IMR-90 (cell line): ENCODE measurements around the gene SMAD2. TPM values are rescaled to one million over a fixed set of nuclear protein-coding genes. Genes with fewer than 3 reads are reported as not detected.

Experiments used
- ATAC-seq: fragments of 200-7000 bp; cut with Tn5 transposase; 2 replicates; pipeline ENCODE4 v1.9.1; 2020; ENCODE audit warnings: low read depth, mild to moderate bottlenecking, moderate library complexity
- BruUV-seq: library from RNA; stranded (reverse); fragments of 400-500 nt; replicated peaks from 2 replicates; lab custom pipeline; 2021; lab: Mats Ljungman, UMichigan
- CTCF ChIA-PET: fragments of 300-600 bp; formaldehyde crosslinking; extraction: SDS; loops from one replicate; lab custom pipeline; 2021; ENCODE audit warnings: antibody characterized with exemption; lab: Yijun Ruan, JAX
- POLR2A ChIA-PET: fragments of 300-600 bp; sonication (Branson Sonifier 250); formaldehyde crosslinking; loops from one replicate; lab custom pipeline; 2022; ENCODE audit warnings: antibody characterized with exemption; ENCODE audit not compliant: unreplicated experiment; lab: Charles Lee
- DNase-seq: peaks from one replicate; pipeline ENCODE4 v3.0.0; 2013
- H2AFZ ChIP-seq: replicated peaks from 2 replicates; pipeline ENCODE3; 2013; ENCODE audit warnings: low read length, mild to moderate bottlenecking; ENCODE audit not compliant: poor library complexity
- H2AK5ac ChIP-seq: 2 replicates; pipeline ENCODE4 v1.6.1; 2013; ENCODE audit warnings: low read depth, low read length, inconsistent platforms
- H2AK9ac ChIP-seq: replicated peaks from 2 replicates; pipeline ENCODE3; 2013; ENCODE audit warnings: mild to moderate bottlenecking, low read depth, low read length, moderate library complexity; ENCODE audit not compliant: poor library complexity
- H2BK120ac ChIP-seq: 2 replicates; pipeline ENCODE4 v1.6.1; 2013; ENCODE audit warnings: low read depth, low read length, inconsistent platforms
- H2BK15ac ChIP-seq: 3 replicates; pipeline ENCODE4 v1.6.1; 2013; ENCODE audit warnings: low read depth, low read length, inconsistent platforms
- H2BK20ac ChIP-seq: 2 replicates; pipeline ENCODE4 v1.6.1; 2013; ENCODE audit warnings: low read depth, mild to moderate bottlenecking, inconsistent platforms, low read length, moderate library complexity
- H2BK5ac ChIP-seq: 2 replicates; pipeline ENCODE4 v1.6.1; 2013; ENCODE audit warnings: mild to moderate bottlenecking, low read depth, low read length, inconsistent platforms; ENCODE audit not compliant: poor library complexity, severe bottlenecking
- H3K14ac ChIP-seq: replicated peaks from 2 replicates; pipeline ENCODE4 v1.6.1; 2013; ENCODE audit warnings: low read depth, low read length, inconsistent platforms
- H3K18ac ChIP-seq: 2 replicates; pipeline ENCODE4 v1.6.1; 2013; ENCODE audit warnings: low read depth, low read length, control low read depth
- H3K23ac ChIP-seq: 2 replicates; pipeline ENCODE4 v1.6.1; 2013; ENCODE audit warnings: low read depth, low read length, inconsistent platforms
- H3K27ac ChIP-seq: 2 replicates; pipeline ENCODE4 v1.5.1; 2013; ENCODE audit warnings: mild to moderate bottlenecking, control low read depth, low read length; ENCODE audit not compliant: insufficient read depth
- H3K27me3 ChIP-seq: 2 replicates; pipeline ENCODE4 v1.6.1; 2013; ENCODE audit warnings: low read length; ENCODE audit not compliant: control insufficient read depth, insufficient read depth
- H3K36me3 ChIP-seq: 2 replicates; pipeline ENCODE4 v1.6.1; 2013; ENCODE audit warnings: low read length, mixed read lengths; ENCODE audit not compliant: control insufficient read depth, insufficient read depth
- H3K4ac ChIP-seq: 2 replicates; pipeline ENCODE4 v1.6.1; 2013; ENCODE audit warnings: low read depth, low read length, inconsistent platforms
- H3K4me1 ChIP-seq: 2 replicates; pipeline ENCODE4 v1.6.1; 2013; ENCODE audit warnings: low read length, mixed read lengths; ENCODE audit not compliant: control insufficient read depth, insufficient read depth
- H3K4me2 ChIP-seq: 2 replicates; pipeline ENCODE4 v1.6.1; 2013; ENCODE audit warnings: low read depth, mild to moderate bottlenecking, control low read depth, low read length, moderate library complexity
- H3K4me3 ChIP-seq: 2 replicates; pipeline ENCODE4 v1.5.1; 2013; ENCODE audit warnings: low read depth, mild to moderate bottlenecking, control low read depth, low read length, moderate library complexity; ENCODE audit not compliant: insufficient read depth
- H3K56ac ChIP-seq: 2 replicates; pipeline ENCODE4 v1.6.1; 2013; ENCODE audit warnings: low read length, inconsistent platforms; ENCODE audit not compliant: insufficient read depth; ENCODE audit errors: extremely low read depth
- H3K79me1 ChIP-seq, 2 experiments: 2 replicates each; pipeline ENCODE4 v1.6.1; 2013; ENCODE audit warnings: low read length in 2 of 2, inconsistent platforms in 1 of 2, low read depth in 1 of 2
- H3K9ac ChIP-seq: 2 replicates; pipeline ENCODE4 v1.6.1; 2013; ENCODE audit warnings: low read depth, low read length, control low read depth
- H3K9me1 ChIP-seq: 2 replicates; pipeline ENCODE4 v1.6.1; 2013; ENCODE audit warnings: low read length, inconsistent platforms; ENCODE audit not compliant: insufficient read depth
- H3K9me3 ChIP-seq: 2 replicates; pipeline ENCODE4 v1.6.1; 2013; ENCODE audit warnings: low read length; ENCODE audit not compliant: control insufficient read depth, insufficient read depth
- H4K20me1 ChIP-seq: 2 replicates; pipeline ENCODE4 v1.6.1; 2013; ENCODE audit warnings: low read length, inconsistent platforms; ENCODE audit not compliant: insufficient read depth
- H4K5ac ChIP-seq: 2 replicates; pipeline ENCODE4 v1.6.1; 2013; ENCODE audit warnings: mild to moderate bottlenecking, low read depth, low read length, control low read depth
- H4K8ac ChIP-seq, 2 experiments: 2 replicates each; pipeline ENCODE4 v1.6.1; 2013; ENCODE audit warnings: low read depth in 2 of 2, low read length in 2 of 2, control low read depth in 1 of 2, inconsistent platforms in 1 of 2
- H4K91ac ChIP-seq: 2 replicates; pipeline ENCODE4 v1.6.1; 2013; ENCODE audit warnings: low read depth, low read length, inconsistent platforms; ENCODE audit not compliant: insufficient read depth
- MAZ ChIP-seq: IDR thresholded peaks from 2 replicates; pipeline ENCODE4 v1.6.1; 2012; ENCODE audit warnings: low read depth, mild to moderate bottlenecking, low read length, improper control_type of control experiment, moderate library complexity, borderline replicate concordance
- MXI1 ChIP-seq: IDR thresholded peaks from 2 replicates; pipeline ENCODE4 v1.6.1; 2012; ENCODE audit warnings: low read depth, mild to moderate bottlenecking, low read length, moderate library complexity, borderline replicate concordance
- RCOR1 ChIP-seq: IDR thresholded peaks from 2 replicates; pipeline ENCODE4 v1.6.1; 2012; ENCODE audit warnings: mild to moderate bottlenecking, low read length, improper control_type of control experiment; ENCODE audit not compliant: insufficient replicate concordance
- RFX5 ChIP-seq: IDR thresholded peaks from 2 replicates; pipeline ENCODE4 v1.8.0; 2012; ENCODE audit warnings: low read depth, mild to moderate bottlenecking, low read length, moderate library complexity
- WGBS, 2 experiments: methylation state at CpG; one replicate each; pipeline versions ENCODE4 v1.1.5 to v1.1.7; 2013; ENCODE audit warnings: missing lambda C conversion rate in 2 of 2; ENCODE audit not compliant: insufficient read length in 1 of 2; ENCODE audit errors: extremely low coverage in 2 of 2; 5-methylcytosine and 5-hydroxymethylcytosine counted together
- dilution Hi-C: fragments of 300-500 bp; cut with HindIII; formaldehyde crosslinking; loops from one replicate; pipeline ENCODE4 v1.14.3; 2018; ENCODE audit warnings: low sequenced_read_pairs; ENCODE audit not compliant: unreplicated experiment
- in situ Hi-C: fragments of 300-500 bp; cut with MboI; formaldehyde crosslinking; loops from 3 replicates; pipeline ENCODE4 v1.14.3; 2019; ENCODE audit warnings: low sequenced_read_pairs, inconsistent platforms, mixed read lengths
- intact Hi-C: fragments of 100-400 bp; cut with micrococcal nuclease; formaldehyde crosslinking; loops from 2 replicates; pipeline ENCODE4 v1.10.0; 2022
- polyA plus RNA-seq, 3 experiments: library from polyadenylated mRNA; depleted of rRNA; stranded (reverse); fragments of >200 nt; gene quantifications; 2 replicates each; pipeline ENCODE4 v1.2.3, GENCODE V29; 2012; ENCODE audit warnings: low replicate concordance in 1 of 3
- total RNA-seq: library from RNA; depleted of rRNA; stranded (reverse); fragments of >200 nt; gene quantifications from 2 replicates; pipeline ENCODE4 v1.2.3, GENCODE V29; 2012
- TF ChIP-seq, protein P1 (sequence below): fragments of 150-350 bp; IDR thresholded peaks from 2 replicates; pipeline ENCODE4 v1.6.1; 2016; ENCODE audit warnings: low read depth, mild to moderate bottlenecking, low read length, moderate library complexity, borderline replicate concordance
- TF ChIP-seq, protein P2 (sequence below): fragments of 150-350 bp; IDR thresholded peaks from 2 replicates; pipeline ENCODE4 v1.6.1; 2017; ENCODE audit warnings: mild to moderate bottlenecking, antibody characterized with exemption, low read length, low read depth

SMAD2 gene
- total and polyA plus RNA-seq, 2 of the 4 experiments (the other 2 are of a cell fraction), result 41.7 to 171 TPM

DNA sequence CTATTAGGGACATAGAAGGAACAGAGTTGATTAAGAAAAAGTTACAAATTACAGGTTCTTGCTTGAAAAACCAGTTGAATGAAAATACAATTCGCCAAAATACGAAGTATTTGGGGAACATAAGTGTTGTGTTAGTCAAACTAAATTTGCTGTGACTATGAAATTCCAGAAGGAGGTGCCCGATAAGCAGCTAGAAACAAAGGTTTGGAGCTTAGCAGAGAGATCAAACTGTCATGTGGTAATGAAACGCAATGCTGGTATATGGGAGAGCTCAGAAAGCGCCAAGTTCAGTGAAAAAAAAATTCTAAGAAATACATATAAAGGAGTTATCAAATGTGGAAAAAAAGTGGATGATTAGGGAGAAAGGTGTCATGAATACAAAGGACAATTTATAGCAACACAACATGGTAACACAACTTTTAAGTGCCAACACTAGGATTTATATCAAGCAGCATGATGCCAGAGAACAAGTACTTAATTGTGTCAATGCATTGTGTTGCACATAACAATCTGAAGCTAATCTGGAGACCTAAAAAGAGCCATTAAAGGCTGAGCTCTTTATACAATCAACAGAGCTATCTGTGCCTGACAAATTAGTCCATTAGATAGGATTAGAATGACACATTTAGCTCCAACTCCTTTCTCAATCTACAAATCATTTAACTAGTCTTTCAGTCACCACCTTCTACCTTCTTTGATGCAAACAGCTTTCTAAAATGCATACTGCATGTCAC, 31.2 kb downstream of the SMAD2 start (continued):
- TF ChIP-seq, protein P1, sequence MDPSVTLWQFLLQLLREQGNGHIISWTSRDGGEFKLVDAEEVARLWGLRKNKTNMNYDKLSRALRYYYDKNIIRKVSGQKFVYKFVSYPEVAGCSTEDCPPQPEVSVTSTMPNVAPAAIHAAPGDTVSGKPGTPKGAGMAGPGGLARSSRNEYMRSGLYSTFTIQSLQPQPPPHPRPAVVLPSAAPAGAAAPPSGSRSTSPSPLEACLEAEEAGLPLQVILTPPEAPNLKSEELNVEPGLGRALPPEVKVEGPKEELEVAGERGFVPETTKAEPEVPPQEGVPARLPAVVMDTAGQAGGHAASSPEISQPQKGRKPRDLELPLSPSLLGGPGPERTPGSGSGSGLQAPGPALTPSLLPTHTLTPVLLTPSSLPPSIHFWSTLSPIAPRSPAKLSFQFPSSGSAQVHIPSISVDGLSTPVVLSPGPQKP, result no peak
- TF ChIP-seq RFX5 (no peak), MAZ (no peak)

DNA sequence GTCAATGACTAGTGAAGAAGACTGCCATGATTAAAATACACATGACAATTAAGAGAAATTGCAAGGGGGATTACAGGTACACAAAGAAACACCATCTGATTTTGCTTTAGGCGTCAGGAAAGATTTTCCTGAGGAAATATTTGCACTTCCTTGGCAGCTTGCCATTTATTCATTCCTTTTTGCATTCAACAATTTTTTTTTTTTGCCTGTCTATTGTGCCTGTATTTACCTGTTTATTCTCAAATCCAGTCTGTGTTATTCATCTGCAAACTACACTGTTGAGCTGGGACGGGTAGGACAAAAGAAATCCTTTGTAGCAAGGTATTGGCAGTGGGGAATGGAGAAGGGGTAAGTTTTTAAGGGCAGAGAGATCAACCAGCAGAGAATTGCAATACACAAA, 31.8 kb downstream of the SMAD2 start:
- no peak overlapping the region for H2AFZ ChIP-seq
- no peak overlapping the region for H3K14ac ChIP-seq
- no peaks in the 10 kb centered on the region; the same call in 1 of the 2 replicates for H3K9me3 ChIP-seq
- no peak overlapping the region for H3K27ac ChIP-seq
- H2BK15ac ChIP-seq, result no peak overlapping the region
- H3K36me3 ChIP-seq, result peaks cover 4% of the 10 kb centered on the region
- no peak overlapping the region for H2BK120ac ChIP-seq
- no CpG with 5 or more reads among the region's 2 CpGs for WGBS, 2 experiments
- POLR2A ChIA-PET, result no interaction called here
- H3K9ac ChIP-seq, result no peak overlapping the region
- H3K56ac ChIP-seq, result no peak overlapping the region
- no peak overlapping the region for H4K8ac ChIP-seq
- ATAC-seq (no peak), DNase-seq (no peak)
- no peak overlapping the region for H4K5ac ChIP-seq
- H3K4me3 ChIP-seq, result no peak overlapping the region
- CTCF ChIA-PET, result interaction anchor here (0.6 kb wide), 1 partner anchor 27 kb away, joined by 4 read pairs; no protein-coding TSS in a partner anchor
- H3K79me1 ChIP-seq, result peaks cover 30 to 47% of the 10 kb centered on the region in 2 experiments
- no peak overlapping the region for H3K23ac ChIP-seq
- no peaks in the 10 kb centered on the region for H3K27me3 ChIP-seq
- no TSS peak for BruUV-seq
- intact Hi-C loops (no loop called here), in situ Hi-C loops (no loop called here), dilution Hi-C loops (no loop called here)
- H3K9me1 ChIP-seq, result peaks cover 4% of the 10 kb centered on the region; the same call in 1 of the 2 replicates
- no peak overlapping the region for H3K18ac ChIP-seq
- TF ChIP-seq MXI1 (no peak), RFX5 (no peak), MAZ (no peak), RCOR1 (no peak)
- TF ChIP-seq, protein P2, sequence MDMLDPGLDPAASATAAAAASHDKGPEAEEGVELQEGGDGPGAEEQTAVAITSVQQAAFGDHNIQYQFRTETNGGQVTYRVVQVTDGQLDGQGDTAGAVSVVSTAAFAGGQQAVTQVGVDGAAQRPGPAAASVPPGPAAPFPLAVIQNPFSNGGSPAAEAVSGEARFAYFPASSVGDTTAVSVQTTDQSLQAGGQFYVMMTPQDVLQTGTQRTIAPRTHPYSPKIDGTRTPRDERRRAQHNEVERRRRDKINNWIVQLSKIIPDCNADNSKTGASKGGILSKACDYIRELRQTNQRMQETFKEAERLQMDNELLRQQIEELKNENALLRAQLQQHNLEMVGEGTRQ, result no peak
- TF ChIP-seq, protein P1, result no peak
- no peak overlapping the region for H2BK5ac ChIP-seq
- no peak overlapping the region for H3K4ac ChIP-seq
- peaks cover 29% of the 10 kb centered on the region for H4K20me1 ChIP-seq
- peaks cover 5% of the 10 kb centered on the region; the same call in 1 of the 2 replicates for H3K4me1 ChIP-seq
- no peak overlapping the region for H3K4me2 ChIP-seq
- no peak overlapping the region for H2AK5ac ChIP-seq
- H2BK20ac ChIP-seq, result no peak overlapping the region
- no peak overlapping the region for H4K91ac ChIP-seq
- no peak overlapping the region for H2AK9ac ChIP-seq
